Neural cell (in vitro differentiated cells): Measurements from ENCODE around the gene PLD1. TPM values are rescaled to one million over a fixed set of nuclear protein-coding genes. Genes with fewer than 3 reads are reported as not detected.
A peak's percentile ranks its signal among the peaks of the same experiment; 100 is the strongest.

ENCODE experiments used
- H2AFZ ChIP-seq: fragments of 200-600, 300-800 bp; sonication (generic), shearing (Covaris generic); 2 replicates; pipeline ENCODE4 v1.6.0; 2014; ENCODE audit warnings: low read depth, mild to moderate bottlenecking, antibody characterized with exemption, low read length, moderate library complexity
- H3F3A ChIP-seq: fragments of 200-600 bp; shearing (Covaris generic); 2 replicates; pipeline ENCODE4 v1.6.1; 2016; ENCODE audit warnings: mild to moderate bottlenecking, moderate library complexity, mixed read lengths, antibody characterized with exemption, low read length; ENCODE audit not compliant: insufficient read depth, poor library complexity, severe bottlenecking
- H3K27ac ChIP-seq: fragments of 200-600, 300-800 bp; sonication (generic), shearing (Covaris generic); 2 replicates; pipeline ENCODE4 v1.5.1; 2014; ENCODE audit warnings: mild to moderate bottlenecking, low read length, moderate library complexity
- H3K27me3 ChIP-seq: fragments of 300-800, 200-600 bp; sonication (generic), shearing (Covaris generic); 2 replicates; pipeline ENCODE4 v1.6.0; 2014; ENCODE audit warnings: mild to moderate bottlenecking, low read depth, low read length, moderate library complexity; ENCODE audit not compliant: insufficient read depth
- H3K36me3 ChIP-seq: fragments of 300-800, 200-600 bp; sonication (generic), shearing (Covaris generic); 2 replicates; pipeline ENCODE4 v1.5.1; 2014; ENCODE audit warnings: mild to moderate bottlenecking, antibody characterized with exemption, low read length, moderate library complexity; ENCODE audit not compliant: insufficient read depth
- H3K4me2 ChIP-seq: fragments of 300-800, 200-600 bp; sonication (generic), shearing (Covaris generic); 2 replicates; pipeline ENCODE4 v1.6.0; 2014; ENCODE audit warnings: mild to moderate bottlenecking, low read length
- H3K4me3 ChIP-seq: fragments of 300-800, 200-600 bp; sonication (generic), shearing (Covaris generic); 2 replicates; pipeline ENCODE4 v1.5.1; 2014; ENCODE audit warnings: mild to moderate bottlenecking, low read length, moderate library complexity
- H3K79me2 ChIP-seq: fragments of 200-600 bp; shearing (Covaris generic); replicated peaks from 2 replicates; pipeline ENCODE4 v1.6.0; 2014; ENCODE audit warnings: mild to moderate bottlenecking, low read length, moderate library complexity; ENCODE audit not compliant: insufficient read depth
- H3K9ac ChIP-seq: fragments of 300-800, 200-600 bp; sonication (generic), shearing (Covaris generic); 2 replicates; pipeline ENCODE4 v1.6.1; 2016; ENCODE audit warnings: mild to moderate bottlenecking, low read length, mixed read lengths
- H3K9me2 ChIP-seq: fragments of 200-600 bp; shearing (Covaris generic); 2 replicates; pipeline ENCODE4 v1.6.1; 2016; ENCODE audit warnings: mild to moderate bottlenecking, low read length, mixed read lengths; ENCODE audit not compliant: insufficient read depth
- H3K9me3 ChIP-seq: fragments of 200-600, 300-800 bp; sonication (generic), shearing (Covaris generic); 2 replicates; pipeline ENCODE4 v1.6.1; 2016; ENCODE audit warnings: mild to moderate bottlenecking, mixed run types, low read length, moderate library complexity, mixed read lengths
- H4K20me1 ChIP-seq: fragments of 200-600 bp; shearing (Covaris generic); 2 replicates; pipeline ENCODE4 v1.6.1; 2016; ENCODE audit warnings: mild to moderate bottlenecking, mixed run types; ENCODE audit not compliant: insufficient read depth
- CTCF ChIP-seq: fragments of 450-650 bp; IDR thresholded peaks from 2 replicates; pipeline ENCODE4 v1.5.1; 2014; ENCODE audit warnings: antibody characterized with exemption, mild to moderate bottlenecking, moderate library complexity; ENCODE audit not compliant: poor library complexity, severe bottlenecking
- EP300 ChIP-seq: fragments of 450-650 bp; conservative IDR thresholded peaks from 2 replicates; pipeline ENCODE4 v1.6.1; 2014; ENCODE audit warnings: antibody characterized with exemption, mild to moderate bottlenecking, moderate library complexity; ENCODE audit not compliant: poor library complexity, severe bottlenecking
- EZH2 ChIP-seq: fragments of 200-600, 300-800 bp; shearing (Covaris generic), sonication (generic); IDR thresholded peaks from 2 replicates; pipeline ENCODE4 v1.6.1; 2014; ENCODE audit warnings: antibody characterized with exemption, low read length, borderline replicate concordance, mild to moderate bottlenecking; ENCODE audit not compliant: insufficient read depth, poor library complexity, severe bottlenecking
- MXI1 ChIP-seq: fragments of 450-650 bp; conservative IDR thresholded peaks from 2 replicates; pipeline ENCODE4 v1.6.1; 2014; ENCODE audit warnings: antibody characterized with exemption, mild to moderate bottlenecking; ENCODE audit not compliant: poor library complexity, severe bottlenecking
- POLR2AphosphoS5 ChIP-seq: IDR thresholded peaks from 2 replicates; pipeline ENCODE4 v1.6.1; 2012
- RAD21 ChIP-seq: fragments of 450-650 bp; conservative IDR thresholded peaks from 2 replicates; pipeline ENCODE4 v1.6.1; 2014; ENCODE audit warnings: antibody characterized with exemption, mild to moderate bottlenecking, moderate library complexity
- REST ChIP-seq: IDR thresholded peaks from 2 replicates; pipeline ENCODE4 v1.6.1; 2012; ENCODE audit warnings: borderline replicate concordance
- SMC3 ChIP-seq: fragments of 450-650 bp; conservative IDR thresholded peaks from 2 replicates; pipeline ENCODE4 v1.6.1; 2014; ENCODE audit warnings: antibody characterized with exemption, mild to moderate bottlenecking, moderate library complexity; ENCODE audit not compliant: poor library complexity
- TAF1 ChIP-seq: IDR thresholded peaks from 2 replicates; pipeline ENCODE4 v1.6.1; 2012; ENCODE audit warnings: low read depth
- polyA plus RNA-seq: library from polyadenylated mRNA; depleted of rRNA; stranded (reverse); fragments of >200 nt; gene quantifications from 2 replicates; pipeline ENCODE4 v1.2.3, GENCODE V29; 2014

PLD1 gene
- polyA plus RNA-seq, 1 donor from 2014 or later = 0.06 TPM

GRCh38 chr3:171811295-171811912 lies 1.1 kb upstream of the PLD1 start:
- Histone ChIP-seq H3K9ac (no peak overlapping the region), H3K36me3 (no peaks in the 10 kb centered on the region), H4K20me1 (no peaks in the 10 kb centered on the region), H3K4me2 (no peak overlapping the region), H3K4me3 (no peak overlapping the region), H3K9me3 (no peaks in the 10 kb centered on the region), H3K27me3 (peaks cover 25% of the 10 kb centered on the region), H3K27ac (no peak overlapping the region), H3K9me2 (no peaks in the 10 kb centered on the region), H3K79me2 (no peaks in the 10 kb centered on the region), H2AFZ (no peak overlapping the region), H3F3A (no peaks in the 10 kb centered on the region)
- TF ChIP-seq RAD21 (no peak), POLR2AphosphoS5 (no peak), MXI1 (no peak), TAF1 (no peak), REST (no peak), EZH2 (no peak), CTCF (no peak), SMC3 (no peak), EP300 (no peak)

- H3K9me3 ChIP-seq = no peaks in the 10 kb centered on the region
- H3K36me3 ChIP-seq = no peaks in the 10 kb centered on the region
- no peak overlapping the region for H2AFZ ChIP-seq
- TF ChIP-seq TAF1 = no peak
- no peak for TF ChIP-seq RAD21
- no peak for TF ChIP-seq SMC3
- no peak for TF ChIP-seq MXI1
- TF ChIP-seq EP300 = no peak
- no peak for TF ChIP-seq CTCF
- TF ChIP-seq POLR2AphosphoS5 = no peak
- TF ChIP-seq REST = no peak
- TF ChIP-seq EZH2 = no peak
- no peaks in the 10 kb centered on the region for H4K20me1 ChIP-seq
- no peak overlapping the region for H3K27ac ChIP-seq
- peaks cover 25% of the 10 kb centered on the region for H3K27me3 ChIP-seq
- peak overlapping the region; percentile 85 for H3K4me3 ChIP-seq
- peak overlapping the region; percentile 81 for H3K4me2 ChIP-seq
- no peaks in the 10 kb centered on the region for H3K79me2 ChIP-seq
- no peaks in the 10 kb centered on the region for H3K9me2 ChIP-seq
- H3F3A ChIP-seq = no peaks in the 10 kb centered on the region
- H3K9ac ChIP-seq = peak overlapping the region; percentile 38
Measured at GRCh38 chr3:171810629-171811294, 479 bp upstream of the PLD1 start.
